Measurements from ENCODE around the gene YTHDC2.
"Not testable (repeated sequence)": the region's sequence is repeated elsewhere in the genome, so short reads cannot be mapped to it uniquely, and the experiment has no call there.

The YTHDC2 gene

GRCh38 chr5:113548396-113548795 lies 34.9 kb downstream of the YTHDC2 start:
- Mint-ChIP-seq H3K27ac (no peak overlapping the region), H3K4me1 (no peaks in the 10 kb centered on the region), H3K27me3 (no peaks in the 10 kb centered on the region), H3K9me3 (no peaks in the 10 kb centered on the region), H3K36me3 (peaks cover 67% of the 10 kb centered on the region), H3K4me3 (no peak overlapping the region)
- no peak for ATAC-seq

- Mint-ChIP-seq H3K27me3 (no peaks in the 10 kb centered on the region), H3K36me3 (peaks cover 46% of the 10 kb centered on the region), H3K27ac (no peak overlapping the region)
Observed at GRCh38 chr5:113552137-113552536, 38.6 kb downstream of the YTHDC2 start.

GRCh38 chr5:113552620-113553019 lies 39.1 kb downstream of the YTHDC2 start:
- no peak overlapping the region for H3K27ac Mint-ChIP-seq
- no peaks in the 10 kb centered on the region for H3K4me1 Mint-ChIP-seq
- H3K27me3 Mint-ChIP-seq, result no peaks in the 10 kb centered on the region
- no peak overlapping the region for H3K4me3 Mint-ChIP-seq
- peaks cover 47% of the 10 kb centered on the region for H3K36me3 Mint-ChIP-seq
- H3K9me3 Mint-ChIP-seq, result no peaks in the 10 kb centered on the region
- ATAC-seq, result no peak

More at GRCh38 chr5:113552137-113552536, 38.6 kb downstream of the YTHDC2 start:
- Mint-ChIP-seq H3K4me1 (no peaks in the 10 kb centered on the region), H3K4me3 (no peak overlapping the region), H3K9me3 (no peaks in the 10 kb centered on the region)
- ATAC-seq, result no peak

DNA sequence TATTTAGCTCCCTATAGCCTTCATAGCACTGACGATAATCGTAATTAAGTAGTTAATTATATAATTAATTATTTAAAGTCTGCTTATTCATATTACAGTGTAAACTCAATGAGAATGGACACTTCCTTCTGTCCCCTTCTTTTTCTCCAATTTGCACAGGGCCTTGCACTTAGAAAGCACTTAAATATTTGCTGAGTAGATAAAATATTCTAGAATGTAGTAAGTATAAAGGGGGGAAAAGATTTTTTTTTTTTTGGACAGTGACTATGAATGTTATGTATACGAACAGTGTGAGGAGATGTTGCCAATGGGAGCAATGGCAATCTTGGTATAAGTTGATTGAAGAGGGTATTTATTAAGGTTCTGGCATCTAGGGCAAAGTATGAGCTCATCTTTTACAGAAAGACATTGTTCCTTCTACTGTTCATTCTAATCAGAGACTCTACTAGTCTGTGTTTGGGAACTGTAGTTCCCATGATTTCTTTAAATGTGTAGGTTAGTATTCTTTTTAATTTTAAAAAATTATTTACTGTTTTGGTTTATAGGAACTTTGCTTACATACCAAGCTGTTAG lies 49.4 kb downstream of the YTHDC2 start:
- Mint-ChIP-seq H3K4me1 (no peaks in the 10 kb centered on the region), H3K27ac (no peak overlapping the region), H3K27me3 (no peaks in the 10 kb centered on the region), H3K4me3 (no peak overlapping the region), H3K9me3 (no peaks in the 10 kb centered on the region), H3K36me3 (peaks cover 70% of the 10 kb centered on the region)
- no peak for ATAC-seq

DNA sequence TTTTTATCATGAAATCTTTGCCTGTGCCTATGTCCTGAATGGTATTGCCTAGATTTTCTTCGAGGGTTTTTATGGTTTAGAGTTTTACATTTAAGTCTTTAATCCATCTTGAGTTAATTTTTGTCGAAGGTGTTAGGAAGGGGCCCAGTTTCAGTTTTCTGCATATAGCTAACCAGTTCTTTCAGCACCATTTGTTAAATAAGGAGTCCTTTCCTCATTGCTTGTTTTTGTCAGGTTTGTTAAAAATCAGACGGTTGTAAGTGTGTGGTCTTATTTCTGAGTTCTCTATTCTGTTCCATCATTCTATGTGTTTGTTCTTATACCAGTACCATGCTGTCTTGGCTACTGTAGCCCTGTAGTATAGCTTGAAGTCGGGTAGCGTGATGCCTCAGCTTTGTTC lies 55.9 kb downstream of the YTHDC2 start:
- peaks cover 23% of the 10 kb centered on the region for H3K4me1 Mint-ChIP-seq
- H3K27ac Mint-ChIP-seq, result no peak overlapping the region
- H3K36me3 Mint-ChIP-seq, result peaks cover 82% of the 10 kb centered on the region
- no peaks in the 10 kb centered on the region for H3K27me3 Mint-ChIP-seq
- no peak overlapping the region for H3K4me3 Mint-ChIP-seq
- no peak for ATAC-seq
- H3K9me3 Mint-ChIP-seq, result peaks cover 9% of the 10 kb centered on the region

GRCh38 chr5:113572716-113573115 lies 59.2 kb downstream of the YTHDC2 start:
- Mint-ChIP-seq H3K9me3 (peaks cover 9% of the 10 kb centered on the region), H3K27me3 (no peaks in the 10 kb centered on the region), H3K4me3 (no peak overlapping the region), H3K4me1 (peaks cover 31% of the 10 kb centered on the region), H3K27ac (no peak overlapping the region), H3K36me3 (peaks cover 79% of the 10 kb centered on the region)
- no peak for ATAC-seq

DNA sequence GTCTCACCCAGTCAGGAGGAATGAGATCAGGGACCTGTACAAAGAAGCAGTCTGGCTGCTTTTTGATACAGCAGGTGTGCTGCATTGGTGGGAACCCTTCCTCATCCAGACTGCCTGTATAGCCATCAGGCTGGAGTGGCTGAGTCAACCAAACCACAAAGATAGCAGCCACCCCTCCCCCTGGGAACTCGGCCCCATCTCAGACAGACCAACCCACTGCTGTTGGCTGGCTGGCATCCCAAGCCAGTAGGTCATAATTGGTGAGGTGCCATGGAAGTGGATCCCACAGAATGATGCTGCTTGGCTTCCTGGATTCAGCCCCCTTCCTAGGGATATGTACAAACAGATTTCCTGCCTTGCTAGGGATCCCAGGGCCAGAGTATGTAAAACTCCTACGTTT lies 60.9 kb downstream of the YTHDC2 start:
- H3K4me1 Mint-ChIP-seq, result peaks cover 31% of the 10 kb centered on the region
- no peak overlapping the region for H3K27ac Mint-ChIP-seq
- H3K4me3 Mint-ChIP-seq, result no peak overlapping the region
- no peak for ATAC-seq
- peaks cover 9% of the 10 kb centered on the region for H3K9me3 Mint-ChIP-seq
- no peaks in the 10 kb centered on the region for H3K27me3 Mint-ChIP-seq
- peaks cover 65% of the 10 kb centered on the region for H3K36me3 Mint-ChIP-seq

DNA sequence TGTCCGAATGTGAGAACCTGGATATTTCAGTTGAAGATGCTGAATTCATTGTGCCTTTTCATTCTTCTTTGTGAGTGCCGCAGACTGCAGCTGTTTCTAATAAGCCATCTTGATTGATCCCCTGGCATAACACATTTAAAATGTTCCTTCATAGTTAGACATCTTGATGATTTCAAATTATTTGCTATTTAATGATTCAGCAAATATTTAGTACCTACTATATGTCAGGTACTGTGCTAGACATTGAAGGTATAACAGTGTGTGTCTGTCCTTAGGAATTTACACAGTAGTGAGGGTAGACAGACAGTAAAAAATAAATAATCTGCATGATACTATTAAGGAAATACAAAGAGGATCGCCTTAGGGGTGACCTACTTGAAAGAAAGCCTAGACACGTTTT lies 61.6 kb downstream of the YTHDC2 start:
- H3K4me3 Mint-ChIP-seq, result no peak overlapping the region
- peaks cover 31% of the 10 kb centered on the region for H3K4me1 Mint-ChIP-seq
- H3K9me3 Mint-ChIP-seq, result peaks cover 9% of the 10 kb centered on the region
- no peak for ATAC-seq
- peaks cover 60% of the 10 kb centered on the region for H3K36me3 Mint-ChIP-seq
- no peaks in the 10 kb centered on the region for H3K27me3 Mint-ChIP-seq
- no peak overlapping the region for H3K27ac Mint-ChIP-seq

DNA sequence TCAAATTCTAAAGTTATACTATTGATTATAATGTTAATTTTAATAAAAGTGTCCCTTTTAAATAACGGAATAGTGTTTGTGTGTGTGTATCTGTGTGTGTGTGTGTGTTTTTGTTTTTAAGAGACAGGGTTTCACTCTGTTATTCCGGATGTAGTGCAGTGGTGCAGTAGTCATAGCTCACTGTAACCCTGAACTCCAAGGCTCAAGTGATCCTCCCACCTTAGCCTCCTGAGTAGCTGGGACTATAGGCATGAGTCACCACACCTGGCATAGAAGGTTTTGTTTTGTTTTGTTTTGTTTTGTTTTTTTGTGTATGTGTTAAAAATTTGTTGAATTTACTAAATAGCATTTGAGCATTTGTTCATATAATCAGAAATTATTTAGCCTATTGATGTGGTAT lies 64.6 kb downstream of the YTHDC2 start:
- H3K4me3 Mint-ChIP-seq, result no peak overlapping the region
- H3K36me3 Mint-ChIP-seq, result peaks cover 43% of the 10 kb centered on the region
- ATAC-seq, result no peak

DNA sequence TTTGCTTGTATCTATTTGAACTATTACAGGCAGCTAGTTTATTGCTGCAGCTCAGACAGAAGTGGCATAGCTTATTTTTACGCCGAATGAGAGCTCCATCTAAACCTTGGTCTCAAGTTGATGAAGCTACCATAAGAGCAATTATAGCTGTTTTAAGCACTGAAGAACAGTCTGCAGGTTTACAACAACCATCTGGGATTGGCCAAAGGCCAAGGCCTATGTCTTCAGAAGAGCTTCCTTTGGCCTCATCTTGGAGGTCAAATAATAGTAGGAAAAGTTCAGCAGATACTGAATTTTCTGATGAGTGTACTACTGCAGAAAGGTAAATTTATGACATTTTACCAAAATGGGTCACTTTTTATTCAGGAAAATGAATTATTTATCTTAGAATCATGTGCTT lies 67.9 kb downstream of the YTHDC2 start:
- Mint-ChIP-seq H3K4me3 (no peak overlapping the region), H3K4me1 (no peaks in the 10 kb centered on the region), H3K36me3 (peaks cover 38% of the 10 kb centered on the region), H3K27ac (no peak overlapping the region), H3K9me3 (no peaks in the 10 kb centered on the region), H3K27me3 (no peaks in the 10 kb centered on the region)
- ATAC-seq, result no peak

More for the DNA sequence above, 64.6 kb downstream of the YTHDC2 start:
- H3K27ac Mint-ChIP-seq, result no peak overlapping the region
- H3K27me3 Mint-ChIP-seq, result no peaks in the 10 kb centered on the region
- no peaks in the 10 kb centered on the region for H3K9me3 Mint-ChIP-seq
- H3K4me1 Mint-ChIP-seq, result peaks cover 13% of the 10 kb centered on the region

DNA sequence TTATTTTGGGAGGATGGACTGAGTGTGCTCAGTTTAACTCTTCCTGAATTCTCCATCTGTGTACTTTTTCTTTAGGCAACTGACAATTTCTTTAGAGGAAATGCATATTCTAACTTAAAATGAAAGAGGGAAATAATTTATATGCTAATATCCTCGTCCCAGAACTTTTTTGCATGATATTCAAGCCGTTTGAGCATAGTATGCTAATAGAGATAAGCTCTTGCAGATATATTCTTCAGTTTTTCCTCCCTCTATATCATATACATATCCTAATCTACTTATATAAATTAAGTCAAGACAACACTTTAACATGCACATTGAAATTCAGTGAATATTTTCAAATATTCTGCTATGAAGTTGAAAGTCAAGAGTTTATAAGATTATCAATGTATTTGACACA lies 84.7 kb downstream of the YTHDC2 start:
- Mint-ChIP-seq H3K36me3 (peaks cover 14% of the 10 kb centered on the region), H3K27ac (no peak overlapping the region), H3K9me3 (no peaks in the 10 kb centered on the region), H3K4me3 (no peak overlapping the region), H3K27me3 (no peaks in the 10 kb centered on the region), H3K4me1 (no peaks in the 10 kb centered on the region)
- ATAC-seq, result no peak

- Mint-ChIP-seq H3K27me3 (no peaks in the 10 kb centered on the region), H3K36me3 (peaks cover 7% of the 10 kb centered on the region)
- ATAC-seq, result no peak
Observed at GRCh38 chr5:113598926-113599325, 85.4 kb downstream of the YTHDC2 start.

DNA sequence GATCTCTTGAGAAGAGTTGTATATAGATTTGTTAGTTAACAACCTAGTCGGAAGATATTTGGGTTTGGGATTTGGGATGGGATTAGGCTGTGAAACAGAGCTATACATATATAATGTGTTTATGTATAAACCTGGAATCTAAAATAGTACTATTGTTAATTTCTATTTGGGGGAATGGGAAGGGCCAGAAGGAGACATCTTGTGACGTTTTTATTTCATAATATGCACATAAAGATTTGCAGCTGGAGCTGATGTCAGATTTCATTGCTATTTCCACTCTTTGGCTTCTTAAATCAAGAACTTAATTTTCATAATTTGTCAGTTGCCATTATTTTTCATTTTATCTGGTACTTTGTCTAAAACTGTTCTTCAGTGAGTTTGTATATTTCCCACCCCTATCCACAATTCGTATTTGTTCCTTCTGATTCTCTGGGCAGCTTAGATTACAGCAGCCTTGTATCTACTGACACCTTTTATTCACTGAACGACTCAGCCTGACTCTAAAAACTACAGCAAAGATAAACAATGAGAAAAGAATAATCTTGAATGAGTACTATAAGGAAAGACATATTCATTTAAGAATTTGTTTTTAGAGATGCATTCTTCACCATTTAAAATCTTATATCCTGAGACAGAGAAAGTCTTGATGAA lies 86.9 kb downstream of the YTHDC2 start:
- Mint-ChIP-seq H3K27me3 (peaks cover under 1% of the 10 kb centered on the region), H3K27ac (no peak overlapping the region), H3K36me3 (no peaks in the 10 kb centered on the region), H3K4me1 (no peaks in the 10 kb centered on the region), H3K4me3 (no peak overlapping the region), H3K9me3 (no peaks in the 10 kb centered on the region)
- ATAC-seq, result no peak

More at GRCh38 chr5:113598926-113599325, 85.4 kb downstream of the YTHDC2 start:
- Mint-ChIP-seq H3K4me3 (no peak overlapping the region), H3K27ac (no peak overlapping the region), H3K4me1 (no peaks in the 10 kb centered on the region), H3K9me3 (no peaks in the 10 kb centered on the region)

- Mint-ChIP-seq H3K36me3 (no peaks in the 10 kb centered on the region), H3K4me1 (no peaks in the 10 kb centered on the region), H3K4me3 (no peak overlapping the region), H3K27me3 (peaks cover 11% of the 10 kb centered on the region), H3K9me3 (no peaks in the 10 kb centered on the region), H3K27ac (no peak overlapping the region)
- no peak for ATAC-seq
Observed at GRCh38 chr5:113601423-113601822, 87.9 kb downstream of the YTHDC2 start.

GRCh38 chr5:113603246-113603645 lies 89.8 kb downstream of the YTHDC2 start:
- not testable (repeated sequence) for H3K9me3 Mint-ChIP-seq, H3K36me3 Mint-ChIP-seq, H3K4me1 Mint-ChIP-seq

More at GRCh38 chr5:113603246-113603645, 89.8 kb downstream of the YTHDC2 start:
- not testable (repeated sequence) for H3K4me3 Mint-ChIP-seq, H3K27ac Mint-ChIP-seq, ATAC-seq
- H3K27me3 Mint-ChIP-seq, result peaks cover 26% of the 10 kb centered on the region

Measured in stimulated activated memory B cell treated with anti-CD40 and anti-IgM and Interleukin-4, amounts not matched to agents 10 μg/mL and 1 μg/mL and 100 μg/mL, for 72 hours (primary cell).